Measurements from ENCODE around the gene CREBBP. TPM values are rescaled to one million over a fixed set of nuclear protein-coding genes. Genes with fewer than 3 reads are reported as not detected.

The CREBBP gene
- total RNA-seq, 1 donor = 26.6 TPM

GRCh38 chr16:3808308-3809063 lies 72.0 kb downstream of the CREBBP start:
- no peak for DNase-seq (ENCODE audit: low read depth)
- TF ChIP-seq CTCF (IDR thresholded peaks at IDR 0.05; ENCODE audit: insufficient read depth, low read length) = no peak
- no peak overlapping the region for H3K4me3 ChIP-seq (ENCODE audit: low read depth, low read length)

GRCh38 chr16:3807425-3808123 lies 72.9 kb downstream of the CREBBP start:
- no peak for DNase-seq (ENCODE audit: low read depth)
- TF ChIP-seq CTCF (IDR thresholded peaks at IDR 0.05; ENCODE audit: insufficient read depth, low read length) = no peak
- H3K4me3 ChIP-seq (ENCODE audit: low read depth, low read length) = no peak overlapping the region

- TF ChIP-seq CTCF (IDR thresholded peaks at IDR 0.05; ENCODE audit: insufficient read depth, low read length) = no peak
- H3K4me3 ChIP-seq (ENCODE audit: low read depth, low read length) = no peak overlapping the region
- no peak for DNase-seq (ENCODE audit: low read depth)
Measured at GRCh38 chr16:3804426-3805016, 76.0 kb downstream of the CREBBP start.

GRCh38 chr16:3800477-3801270 lies 79.8 kb downstream of the CREBBP start:
- DNase-seq (ENCODE audit: low read depth) = no peak
- no peak overlapping the region for H3K4me3 ChIP-seq (ENCODE audit: low read depth, low read length)
- TF ChIP-seq CTCF (IDR thresholded peaks at IDR 0.05; ENCODE audit: insufficient read depth, low read length) = no peak

DNA sequence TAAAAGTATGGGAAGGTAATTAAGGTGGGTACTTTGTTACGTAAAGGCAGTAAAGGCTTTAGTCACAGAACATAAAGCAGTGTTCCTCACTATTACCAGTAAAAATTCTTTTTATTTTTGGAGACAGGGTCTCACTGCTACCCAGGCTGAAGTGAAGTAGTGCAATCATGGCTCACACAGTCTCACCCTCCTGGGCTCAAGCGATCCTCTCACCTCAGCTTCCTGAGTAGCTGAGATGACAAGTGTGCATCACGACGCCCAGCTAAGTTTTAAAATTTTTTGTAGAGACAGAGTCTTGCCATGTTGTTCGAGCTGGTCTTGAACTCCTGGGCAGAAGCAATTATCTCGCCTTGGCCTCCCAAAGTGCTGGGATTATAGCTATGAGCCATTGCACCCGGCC lies 80.5 kb downstream of the CREBBP start:
- no peak for DNase-seq (ENCODE audit: low read depth)
- H3K4me3 ChIP-seq (ENCODE audit: low read depth, low read length) = no peak overlapping the region
- no peak for TF ChIP-seq CTCF (IDR thresholded peaks at IDR 0.05; ENCODE audit: insufficient read depth, low read length)

- no peak for DNase-seq (ENCODE audit: low read depth)
- TF ChIP-seq CTCF (IDR thresholded peaks at IDR 0.05; ENCODE audit: insufficient read depth, low read length) = no peak
Measured at GRCh38 chr16:3799354-3799753, 81.2 kb downstream of the CREBBP start.

More at GRCh38 chr16:3799354-3799753, 81.2 kb downstream of the CREBBP start:
- H3K4me3 ChIP-seq (ENCODE audit: low read depth, low read length) = no peak overlapping the region
